ENCODE measurements around the gene MYOCD. TPM values are rescaled to one million over a fixed set of nuclear protein-coding genes. Genes with fewer than 3 reads are reported as not detected.

MYOCD gene
- total and polyA plus RNA-seq, 4 donors: 24.8 to 251 (median 61.4) TPM

- 60 to 76% methylated on average over 3 of the region's 3 CpGs for WGBS, 2 donors
Observed at GRCh38 chr17:12673788-12674187, 8.1 kb downstream of the MYOCD start.

GRCh38 chr17:12680407-12680897, 14.8 kb downstream of the MYOCD start:
- no peak for ATAC-seq (ENCODE audit: low FRiP score)

More at GRCh38 chr17:12673788-12674187, 8.1 kb downstream of the MYOCD start:
- DNase-seq: no peak
- no peak overlapping the region for H3K4me3 ChIP-seq (ENCODE audit: low read length in 2 of 2)
- peaks cover 3 to 5% of the 10 kb centered on the region in 2 donors for H3K4me1 ChIP-seq (ENCODE audit: control insufficient read depth in 1 of 2, insufficient read depth in 2 of 2, low read length in 2 of 2)
- no peaks in the 10 kb centered on the region for H3K9me3 ChIP-seq (ENCODE audit: control insufficient read depth, low read length)
- no peak for ATAC-seq (ENCODE audit: low FRiP score)
- no peaks in the 10 kb centered on the region for H3K36me3 ChIP-seq (ENCODE audit: control insufficient read depth in 1 of 2, insufficient read depth in 2 of 2, low read length in 1 of 2)
- H3K27ac ChIP-seq (ENCODE audit: low read depth in 1 of 2, low read length in 2 of 2): no peak overlapping the region
- H3K27me3 ChIP-seq (ENCODE audit: control insufficient read depth in 1 of 2, insufficient read depth in 2 of 2, low read length in 1 of 2): no peaks in the 10 kb centered on the region
- intact Hi-C loops (cut with DNase I): no loop called here

GRCh38 chr17:12680993-12681392, 15.3 kb downstream of the MYOCD start:
- intact Hi-C loops (cut with DNase I): no loop called here
- Histone ChIP-seq H3K27me3 (ENCODE audit: control insufficient read depth in 1 of 2, insufficient read depth in 2 of 2, low read length in 1 of 2) (no peaks in the 10 kb centered on the region), H3K4me1 (ENCODE audit: control insufficient read depth in 1 of 2, insufficient read depth in 2 of 2, low read length in 2 of 2) (peaks cover 7 to 11% of the 10 kb centered on the region in 2 donors), H3K27ac (ENCODE audit: low read depth in 1 of 2, low read length in 2 of 2) (peak overlapping the region in 1 of 2 donors; percentile 35), H3K9me3 (ENCODE audit: control insufficient read depth, low read length) (no peaks in the 10 kb centered on the region), H3K36me3 (ENCODE audit: control insufficient read depth in 1 of 2, insufficient read depth in 2 of 2, low read length in 1 of 2) (peaks cover 1 to 3% of the 10 kb centered on the region in 2 donors), H3K4me3 (ENCODE audit: low read length in 2 of 2) (no peak overlapping the region)
- WGBS, 2 donors: 51% methylated on average over 5 of the region's 5 CpGs
- DNase-seq: no peak
- no peak for ATAC-seq (ENCODE audit: low FRiP score)

More at GRCh38 chr17:12680407-12680897, 14.8 kb downstream of the MYOCD start:
- DNase-seq: no peak
- WGBS, 2 donors: 32 to 39% methylated on average over 14 of the region's 14 CpGs
- H3K9me3 ChIP-seq (ENCODE audit: control insufficient read depth, low read length): no peaks in the 10 kb centered on the region
- no peak overlapping the region for H3K4me3 ChIP-seq (ENCODE audit: low read length in 2 of 2)
- H3K27me3 ChIP-seq (ENCODE audit: control insufficient read depth in 1 of 2, insufficient read depth in 2 of 2, low read length in 1 of 2): no peaks in the 10 kb centered on the region
- peaks cover 7 to 11% of the 10 kb centered on the region in 2 donors for H3K4me1 ChIP-seq (ENCODE audit: control insufficient read depth in 1 of 2, insufficient read depth in 2 of 2, low read length in 2 of 2)
- peak overlapping the region in 1 of 2 donors; percentile 35 for H3K27ac ChIP-seq (ENCODE audit: low read depth in 1 of 2, low read length in 2 of 2)
- H3K36me3 ChIP-seq (ENCODE audit: control insufficient read depth in 1 of 2, insufficient read depth in 2 of 2, low read length in 1 of 2): peaks cover 1 to 3% of the 10 kb centered on the region in 2 donors
- intact Hi-C loops (cut with DNase I): no loop called here

- Histone ChIP-seq H3K36me3 (ENCODE audit: control insufficient read depth in 1 of 2, insufficient read depth in 2 of 2, low read length in 1 of 2) (peaks cover 1 to 3% of the 10 kb centered on the region in 2 donors), H3K27me3 (ENCODE audit: control insufficient read depth in 1 of 2, insufficient read depth in 2 of 2, low read length in 1 of 2) (no peaks in the 10 kb centered on the region), H3K27ac (ENCODE audit: low read depth in 1 of 2, low read length in 2 of 2) (peak overlapping the region in 1 of 2 donors; percentile 3), H3K4me3 (ENCODE audit: low read length in 2 of 2) (no peak overlapping the region), H3K4me1 (ENCODE audit: control insufficient read depth in 1 of 2, insufficient read depth in 2 of 2, low read length in 2 of 2) (peaks cover 7 to 11% of the 10 kb centered on the region in 2 donors), H3K9me3 (ENCODE audit: control insufficient read depth, low read length) (no peaks in the 10 kb centered on the region)
- WGBS, 2 donors: 76 to 80% methylated on average over 10 of the region's 10 CpGs
- no peak for ATAC-seq (ENCODE audit: low FRiP score)
- intact Hi-C loops (cut with DNase I): no loop called here
- no peak for DNase-seq
Observed at GRCh38 chr17:12683299-12683698, 17.6 kb downstream of the MYOCD start.

GRCh38 chr17:12686486-12686885, 20.8 kb downstream of the MYOCD start:
- Histone ChIP-seq H3K36me3 (ENCODE audit: control insufficient read depth in 1 of 2, insufficient read depth in 2 of 2, low read length in 1 of 2) (peaks cover 1 to 3% of the 10 kb centered on the region in 2 donors), H3K9me3 (ENCODE audit: control insufficient read depth, low read length) (no peaks in the 10 kb centered on the region), H3K4me1 (ENCODE audit: control insufficient read depth in 1 of 2, insufficient read depth in 2 of 2, low read length in 2 of 2) (peaks cover 4 to 7% of the 10 kb centered on the region in 2 donors), H3K4me3 (ENCODE audit: low read length in 2 of 2) (no peak overlapping the region), H3K27ac (ENCODE audit: low read depth in 1 of 2, low read length in 2 of 2) (peak overlapping the region in 1 of 2 donors; percentile 74), H3K27me3 (ENCODE audit: control insufficient read depth in 1 of 2, insufficient read depth in 2 of 2, low read length in 1 of 2) (no peaks in the 10 kb centered on the region)
- no peak for ATAC-seq (ENCODE audit: low FRiP score)
- no peak for DNase-seq
- WGBS, 2 donors: 62 to 83% methylated on average over 1 of the region's 1 CpG
- intact Hi-C loops (cut with DNase I): no loop called here

GRCh38 chr17:12688382-12688781, 22.7 kb downstream of the MYOCD start:
- DNase-seq (no peak), ATAC-seq (ENCODE audit: low FRiP score) (no peak)
- peaks cover 0 to 4% of the 10 kb centered on the region in 2 donors for H3K4me1 ChIP-seq (ENCODE audit: control insufficient read depth in 1 of 2, insufficient read depth in 2 of 2, low read length in 2 of 2)
- H3K9me3 ChIP-seq (ENCODE audit: control insufficient read depth, low read length): no peaks in the 10 kb centered on the region
- WGBS, 2 donors: 89 to 97% methylated on average over 3 of the region's 3 CpGs
- no peaks in the 10 kb centered on the region for H3K27me3 ChIP-seq (ENCODE audit: control insufficient read depth in 1 of 2, insufficient read depth in 2 of 2, low read length in 1 of 2)
- intact Hi-C loops (cut with DNase I): no loop called here
- no peak overlapping the region for H3K4me3 ChIP-seq (ENCODE audit: low read length in 2 of 2)
- peak overlapping the region; percentile 37 to 67 for H3K27ac ChIP-seq (ENCODE audit: low read depth in 1 of 2, low read length in 2 of 2)
- no peaks in the 10 kb centered on the region for H3K36me3 ChIP-seq (ENCODE audit: control insufficient read depth in 1 of 2, insufficient read depth in 2 of 2, low read length in 1 of 2)

GRCh38 chr17:12691173-12691572, 25.5 kb downstream of the MYOCD start:
- ATAC-seq (ENCODE audit: low FRiP score) (peak; percentile 86), DNase-seq (peak; percentile 63 to 77)
- no peak overlapping the region for H3K4me3 ChIP-seq (ENCODE audit: low read length in 2 of 2)
- H3K36me3 ChIP-seq (ENCODE audit: control insufficient read depth in 1 of 2, insufficient read depth in 2 of 2, low read length in 1 of 2): no peaks in the 10 kb centered on the region
- intact Hi-C loops (cut with DNase I): loop anchor here (5.0 kb wide), 3 partner anchors 36 to 139 kb away; no protein-coding TSS in a partner anchor
- H3K27me3 ChIP-seq (ENCODE audit: control insufficient read depth in 1 of 2, insufficient read depth in 2 of 2, low read length in 1 of 2): no peaks in the 10 kb centered on the region
- peak overlapping the region; percentile 57 to 89 for H3K27ac ChIP-seq (ENCODE audit: low read depth in 1 of 2, low read length in 2 of 2)
- peaks cover 0 to 4% of the 10 kb centered on the region in 2 donors for H3K4me1 ChIP-seq (ENCODE audit: control insufficient read depth in 1 of 2, insufficient read depth in 2 of 2, low read length in 2 of 2)
- WGBS, 2 donors: 6 to 9% methylated on average over 6 of the region's 6 CpGs
- no peaks in the 10 kb centered on the region for H3K9me3 ChIP-seq (ENCODE audit: control insufficient read depth, low read length)

GRCh38 chr17:12693640-12694039, 27.9 kb downstream of the MYOCD start:
- intact Hi-C loops (cut with DNase I): loop anchor here (5.0 kb wide), 3 partner anchors 34 to 141 kb away; no protein-coding TSS in a partner anchor
- 67 to 81% methylated on average over 1 of the region's 1 CpG for WGBS, 2 donors
- Histone ChIP-seq H3K27me3 (ENCODE audit: control insufficient read depth in 1 of 2, insufficient read depth in 2 of 2, low read length in 1 of 2) (no peaks in the 10 kb centered on the region), H3K4me3 (ENCODE audit: low read length in 2 of 2) (no peak overlapping the region), H3K27ac (ENCODE audit: low read depth in 1 of 2, low read length in 2 of 2) (peak overlapping the region; percentile 79 to 86), H3K9me3 (ENCODE audit: control insufficient read depth, low read length) (no peaks in the 10 kb centered on the region), H3K4me1 (ENCODE audit: control insufficient read depth in 1 of 2, insufficient read depth in 2 of 2, low read length in 2 of 2) (peaks cover 0 to 4% of the 10 kb centered on the region in 2 donors), H3K36me3 (ENCODE audit: control insufficient read depth in 1 of 2, insufficient read depth in 2 of 2, low read length in 1 of 2) (peaks cover 0 to 2% of the 10 kb centered on the region in 2 donors)
- DNase-seq (no peak), ATAC-seq (ENCODE audit: low FRiP score) (no peak)

- ATAC-seq (ENCODE audit: low FRiP score) (no peak), DNase-seq (no peak)
- no peak overlapping the region for H3K27ac ChIP-seq (ENCODE audit: low read depth in 1 of 2, low read length in 2 of 2)
- no peak overlapping the region for H3K4me3 ChIP-seq (ENCODE audit: low read length in 2 of 2)
- peaks cover 0 to 2% of the 10 kb centered on the region in 2 donors for H3K4me1 ChIP-seq (ENCODE audit: control insufficient read depth in 1 of 2, insufficient read depth in 2 of 2, low read length in 2 of 2)
- H3K36me3 ChIP-seq (ENCODE audit: control insufficient read depth in 1 of 2, insufficient read depth in 2 of 2, low read length in 1 of 2): peaks cover 0 to 5% of the 10 kb centered on the region in 2 donors
- H3K9me3 ChIP-seq (ENCODE audit: control insufficient read depth, low read length): no peaks in the 10 kb centered on the region
- H3K27me3 ChIP-seq (ENCODE audit: control insufficient read depth in 1 of 2, insufficient read depth in 2 of 2, low read length in 1 of 2): no peaks in the 10 kb centered on the region
- 75% methylated on average over 4 of the region's 4 CpGs for WGBS, 2 donors
- intact Hi-C loops (cut with DNase I): no loop called here
Observed at GRCh38 chr17:12706070-12706469, 40.4 kb downstream of the MYOCD start.
